GDM1 (cell line): ENCODE data around the gene PCBD1.

Experiments
- DNase-seq: peaks from one replicate; lab custom pipeline; 2025; lab: John Stamatoyannopoulos, UW

PCBD1 gene

DNA sequence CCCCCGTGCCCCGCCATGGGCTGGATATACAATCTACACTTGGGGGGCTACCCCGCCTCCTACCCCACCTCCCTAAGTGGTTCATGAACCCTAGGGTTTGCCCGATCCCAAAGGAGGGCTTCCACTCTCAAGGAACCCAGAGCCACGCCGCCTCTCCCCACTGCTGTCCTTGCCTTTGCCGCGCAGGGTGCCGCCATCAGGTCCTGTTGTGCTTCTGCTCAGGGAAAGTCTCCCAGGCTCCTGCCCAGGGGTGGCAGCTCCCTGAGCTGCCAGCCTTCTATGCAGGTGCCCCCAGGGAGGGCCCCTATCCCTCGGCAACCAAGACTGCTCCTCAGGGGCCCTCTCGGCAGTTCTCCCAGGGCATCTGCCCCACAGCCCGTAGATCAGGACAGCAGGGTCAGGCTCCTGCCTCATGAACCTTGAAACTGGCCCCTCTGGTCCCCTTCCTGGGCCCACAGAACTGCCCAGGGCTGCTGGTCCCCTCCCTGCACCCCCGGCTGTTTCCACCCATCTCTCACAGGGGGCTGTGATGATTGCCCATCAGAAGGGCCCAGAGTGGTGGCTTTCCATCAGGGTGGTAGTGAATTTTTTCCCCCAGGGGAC is 13.0 kb upstream of the PCBD1 start:
- DNase-seq, result no peak

DNA sequence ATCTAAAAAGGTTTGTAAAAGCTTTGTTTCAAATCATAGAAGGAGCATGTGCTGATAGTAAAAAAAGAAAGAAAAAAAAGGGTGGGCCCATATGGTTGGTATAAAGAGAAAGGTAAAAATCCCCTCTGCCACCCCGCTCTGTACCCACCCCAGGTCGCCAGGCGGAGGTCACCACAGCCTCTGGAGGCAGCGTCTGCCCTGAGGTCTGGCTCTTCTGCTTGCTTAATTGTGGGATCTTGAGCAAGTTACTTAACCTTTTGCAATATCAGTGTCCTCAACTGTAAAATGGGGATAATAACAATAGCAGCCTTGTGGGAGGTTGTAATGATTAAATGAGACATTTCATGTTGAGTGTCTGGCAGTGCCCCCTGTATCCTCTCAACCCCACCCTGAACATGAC is 10.7 kb upstream of the PCBD1 start:
- no peak for DNase-seq

DNA sequence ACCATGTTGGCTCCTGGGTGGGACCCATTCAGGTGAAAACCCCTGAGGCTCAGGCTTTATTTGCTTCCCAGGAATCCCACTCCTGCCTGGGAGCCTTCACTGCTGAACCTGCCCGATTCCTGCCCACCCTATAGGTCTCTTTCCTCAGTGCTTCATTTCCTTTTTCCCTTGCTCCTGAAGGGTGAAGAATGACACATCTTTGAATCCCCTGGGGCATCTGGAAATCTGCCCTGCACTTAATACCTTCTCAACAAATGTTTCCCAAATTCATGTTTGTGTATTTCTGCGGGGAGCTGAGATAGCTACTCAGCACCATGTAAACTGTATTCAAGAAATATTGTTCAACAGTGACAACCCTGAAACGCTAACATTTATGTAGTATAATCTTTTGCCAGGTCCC is 10.3 kb upstream of the PCBD1 start:
- no peak for DNase-seq

DNA sequence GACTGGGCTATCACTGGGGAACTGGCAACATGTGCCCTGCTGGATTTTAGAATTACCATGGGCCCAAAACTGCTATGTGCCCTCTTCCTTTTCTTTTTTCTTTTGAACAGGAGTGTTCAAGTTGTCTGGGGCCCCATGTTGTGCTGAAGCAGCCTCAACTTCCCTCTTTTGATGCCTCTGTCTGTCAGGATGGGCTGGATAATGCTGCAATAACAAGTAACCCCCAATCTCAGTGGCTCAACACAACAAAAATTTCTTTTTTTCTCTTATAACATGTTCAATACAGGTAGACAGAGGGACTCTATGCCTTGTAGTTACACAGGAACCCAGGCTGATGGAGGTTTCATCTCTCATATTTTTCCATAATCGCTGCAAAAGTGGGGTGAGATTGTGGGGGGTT is 8.2 kb upstream of the PCBD1 start:
- DNase-seq, result no peak

DNA sequence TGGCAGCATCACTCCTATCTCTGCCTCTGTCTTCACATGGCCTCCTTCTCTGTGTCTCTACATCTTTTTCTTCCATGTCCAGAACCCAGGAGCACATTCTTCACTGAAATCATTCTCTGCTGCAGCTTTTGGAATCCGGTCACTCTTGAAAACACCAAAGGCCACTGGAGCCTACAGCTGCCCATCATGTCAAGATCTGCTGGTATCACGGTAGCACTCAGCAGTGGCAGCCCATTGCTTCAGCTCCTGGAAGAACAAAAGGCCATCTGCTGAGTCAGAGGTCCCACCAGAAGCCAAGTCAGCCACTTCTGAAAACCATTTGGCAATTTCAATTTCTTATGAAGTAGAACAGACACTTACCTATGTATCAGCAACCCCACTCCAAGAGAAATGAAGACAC is 6.1 kb upstream of the PCBD1 start:
- no peak for DNase-seq

DNA sequence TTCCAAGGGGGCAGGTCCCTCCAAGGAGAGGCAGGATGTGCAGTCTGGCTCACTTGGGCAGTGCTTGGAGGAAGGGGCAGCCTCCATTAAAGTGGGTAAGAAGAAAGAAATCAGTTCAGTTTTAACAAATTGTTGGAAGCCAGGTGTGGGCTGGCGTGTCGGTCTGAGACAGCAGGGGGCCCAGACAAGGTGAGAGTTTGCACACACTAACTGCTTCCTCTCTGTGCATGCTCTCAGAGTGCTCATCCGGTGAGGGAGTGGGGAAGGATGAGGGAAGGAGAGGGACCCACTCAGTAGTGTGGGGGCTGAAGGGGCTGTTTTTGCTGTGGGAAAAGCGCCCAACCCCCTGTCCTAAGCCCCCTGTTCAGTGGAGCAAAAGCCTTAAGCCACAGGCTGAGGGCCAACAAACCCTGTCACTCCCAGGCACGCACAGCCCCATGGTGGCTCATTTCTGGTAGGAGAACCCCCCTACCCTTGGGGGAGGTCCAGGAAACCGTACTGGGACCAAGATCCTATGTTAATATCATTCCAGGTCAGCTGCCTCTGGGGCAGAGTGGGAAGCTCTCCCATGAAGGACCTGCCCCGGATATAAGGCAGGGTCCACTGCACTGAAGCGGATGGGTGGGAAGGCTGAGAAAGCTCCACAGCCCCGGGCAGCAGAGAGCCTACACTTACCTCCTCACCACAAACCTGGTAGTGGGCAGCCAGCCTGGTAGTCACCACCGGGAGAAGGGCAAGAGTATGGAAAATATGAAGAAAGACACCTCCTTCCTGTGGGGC is 5.1 kb upstream of the PCBD1 start:
- no peak for DNase-seq

DNA sequence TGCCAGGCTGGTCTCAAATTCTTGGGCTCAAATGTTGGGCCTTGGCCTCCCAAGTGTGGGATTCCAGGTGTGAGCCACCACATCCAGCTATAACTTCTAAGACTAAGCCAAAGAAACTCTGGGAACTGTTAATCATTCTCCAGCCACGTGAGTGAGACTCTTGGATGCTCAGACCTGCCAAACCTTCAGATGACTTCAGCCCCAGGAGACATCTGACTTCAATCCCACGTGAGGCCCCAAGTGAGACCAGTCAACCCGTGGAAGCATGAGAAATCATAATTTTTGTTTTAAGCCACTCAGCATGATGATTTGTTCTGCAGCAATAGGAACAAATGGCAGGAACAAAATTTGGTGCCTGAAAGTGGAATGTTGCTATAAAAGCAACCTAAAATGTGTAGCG is 4.3 kb upstream of the PCBD1 start:
- no peak for DNase-seq

DNA sequence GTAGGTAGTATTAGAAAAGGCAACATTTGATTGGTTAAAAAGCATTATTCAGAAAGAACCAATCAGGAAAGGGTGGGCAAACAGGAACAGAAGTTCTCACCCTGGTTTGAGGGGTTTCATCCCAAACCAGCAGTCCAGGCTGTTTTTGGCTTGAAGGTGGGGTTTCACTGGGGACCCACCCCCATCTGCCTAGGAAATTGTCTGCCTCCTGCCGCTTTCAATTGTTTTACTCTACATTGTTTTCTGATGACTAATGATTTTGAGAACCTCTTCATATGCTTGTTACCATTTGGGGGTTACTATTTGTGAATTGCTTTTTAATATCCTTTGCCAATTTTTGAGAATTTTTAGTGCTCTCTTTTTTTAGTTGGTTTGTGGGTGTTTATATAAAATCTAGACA is 3.3 kb upstream of the PCBD1 start:
- DNase-seq, result no peak

DNA sequence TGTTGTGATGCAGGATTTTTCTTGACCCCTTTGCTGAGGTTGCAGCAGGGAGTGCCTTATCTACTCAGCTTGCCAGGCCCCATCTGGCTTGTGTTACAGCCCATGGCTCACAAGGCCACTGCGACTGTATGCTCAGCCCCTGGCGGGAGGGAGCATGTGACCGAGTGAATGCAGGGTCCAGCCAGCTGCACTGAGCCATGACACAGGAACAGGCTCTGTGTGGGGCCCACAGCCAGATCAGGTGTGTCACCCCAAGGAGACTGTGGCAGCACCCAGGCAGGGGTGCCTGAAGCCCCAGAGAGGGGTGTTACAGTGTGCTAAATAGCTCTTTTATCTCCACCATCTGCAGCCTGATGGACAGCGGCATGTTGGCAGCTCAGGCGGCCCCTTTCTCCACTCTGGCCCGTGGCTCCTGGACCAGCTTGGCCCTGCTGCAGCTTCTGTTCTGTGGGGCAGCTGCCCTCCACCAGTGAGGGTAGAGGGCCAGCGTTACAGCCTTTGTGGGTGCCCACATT is 2.6 kb upstream of the PCBD1 start:
- DNase-seq, result no peak

DNA sequence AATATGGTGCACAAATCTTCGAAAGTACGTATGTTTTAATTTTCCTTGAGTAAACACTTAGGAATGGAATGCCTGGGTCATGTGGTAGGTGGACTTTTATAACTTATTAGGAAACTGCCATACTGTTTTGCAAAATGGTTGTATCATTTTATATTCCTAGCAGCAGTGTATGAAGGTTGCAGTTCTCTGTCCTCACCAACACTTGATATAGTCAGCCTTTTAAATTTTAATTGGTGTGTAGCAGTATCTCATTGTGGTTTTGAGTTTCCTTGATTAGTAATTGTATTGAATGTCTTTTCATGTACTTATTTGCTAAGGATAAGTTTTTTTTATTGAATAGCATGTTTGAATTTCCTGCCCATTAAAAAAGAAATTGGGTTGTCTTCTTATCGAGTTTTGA is 926 bp upstream of the PCBD1 start:
- DNase-seq, result no peak

DNA sequence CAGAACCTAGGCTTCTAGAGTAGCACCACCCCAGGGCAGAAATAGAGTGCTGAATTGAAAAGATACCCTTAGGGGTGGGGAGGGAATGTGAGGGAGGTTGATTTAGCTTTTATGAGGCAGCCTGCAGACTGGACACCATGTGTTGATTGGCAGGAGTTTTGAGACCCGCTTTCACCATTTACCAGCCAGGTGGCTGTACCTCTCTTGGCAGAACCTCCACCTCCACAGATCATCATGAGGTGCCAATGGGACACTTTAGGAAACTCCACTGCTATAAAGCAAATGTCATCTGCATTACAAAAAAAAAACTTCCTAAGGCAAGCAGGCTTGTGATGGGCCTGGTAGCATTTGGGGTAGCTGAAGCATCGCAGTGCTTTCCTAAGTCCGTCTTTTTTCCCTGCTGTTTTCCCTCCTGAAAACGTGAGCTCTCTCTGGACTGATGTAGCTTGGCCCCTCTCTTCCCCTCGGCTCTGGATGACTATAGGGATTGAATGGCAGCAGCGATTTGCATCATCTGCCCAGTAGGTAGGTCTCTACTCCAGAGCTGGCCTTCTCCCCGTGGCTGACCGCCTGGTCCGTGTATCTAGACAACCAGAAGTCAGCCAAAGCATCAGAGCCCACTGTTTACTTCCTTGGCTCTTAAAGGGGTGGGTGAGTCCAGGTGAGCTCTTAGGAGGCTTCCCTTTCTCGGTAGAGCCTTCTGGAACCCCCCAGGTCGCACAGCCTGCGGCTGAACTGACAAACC is 1.3 kb downstream of the PCBD1 start:
- no peak for DNase-seq

DNA sequence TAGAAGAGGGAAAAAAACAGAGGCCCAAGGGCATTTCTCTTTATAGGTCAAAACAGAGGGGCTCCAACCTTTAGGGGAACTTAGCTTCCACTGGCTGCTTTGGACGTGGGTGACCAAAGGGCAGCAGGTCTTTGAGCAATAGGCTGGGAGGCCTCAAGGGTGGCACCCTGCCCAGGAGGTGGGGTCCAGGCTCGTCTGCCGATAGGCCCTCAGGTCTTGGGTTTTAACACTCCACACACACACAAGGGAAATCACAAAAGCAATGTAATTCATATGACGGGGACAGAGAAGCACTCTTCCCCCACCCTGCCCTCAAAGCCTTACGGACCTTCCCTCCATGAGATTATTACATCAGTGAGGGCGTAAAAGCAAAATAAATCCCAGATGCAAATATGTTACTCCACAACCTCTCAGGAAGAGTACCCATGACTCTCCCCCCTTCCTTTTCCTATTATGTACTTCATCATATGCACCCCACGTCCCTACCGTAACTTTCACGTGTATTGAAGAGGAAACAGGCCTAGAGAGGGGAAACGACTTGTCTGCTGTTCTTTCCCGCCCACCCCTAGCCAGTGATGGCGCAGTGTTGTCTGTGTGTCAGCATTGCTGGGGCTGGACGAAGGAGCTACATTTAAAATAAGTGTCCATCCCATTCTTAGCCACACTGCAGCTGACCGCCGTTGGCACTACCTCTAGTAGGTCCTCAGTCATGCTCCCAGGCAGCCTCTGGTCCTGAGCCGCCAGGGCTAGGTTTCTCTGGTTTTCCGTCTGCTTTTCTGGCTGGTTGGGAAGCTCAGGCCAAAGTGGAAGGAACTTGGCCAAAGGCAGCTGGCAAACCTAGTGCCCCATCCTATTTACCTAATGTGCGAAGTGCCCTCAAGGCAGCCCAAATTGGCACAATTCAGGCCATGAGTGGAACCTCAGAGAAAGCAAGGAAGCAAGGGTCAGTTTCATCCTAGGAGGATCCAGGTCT is 2.1 kb downstream of the PCBD1 start:
- no peak for DNase-seq

DNA sequence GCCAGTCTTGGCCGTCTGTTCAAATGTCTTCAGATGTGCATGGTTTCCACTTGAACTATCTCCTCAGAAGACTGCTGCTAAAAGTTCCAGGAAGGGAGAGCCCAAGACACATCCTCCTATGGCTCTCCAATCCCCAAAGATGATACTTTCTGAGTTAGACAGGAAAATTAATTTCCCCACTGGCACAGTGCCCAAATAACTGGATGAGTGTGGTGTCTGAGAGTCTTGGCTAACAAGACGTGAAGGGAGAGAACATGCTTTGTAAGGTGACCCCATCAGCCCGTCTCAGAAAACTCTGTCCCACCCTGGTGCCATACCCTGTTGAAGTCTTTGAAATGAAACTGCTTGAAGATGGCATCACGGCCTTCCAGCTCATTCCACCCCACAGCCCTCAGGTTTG is 2.9 kb downstream of the PCBD1 start:
- DNase-seq, result no peak

DNA sequence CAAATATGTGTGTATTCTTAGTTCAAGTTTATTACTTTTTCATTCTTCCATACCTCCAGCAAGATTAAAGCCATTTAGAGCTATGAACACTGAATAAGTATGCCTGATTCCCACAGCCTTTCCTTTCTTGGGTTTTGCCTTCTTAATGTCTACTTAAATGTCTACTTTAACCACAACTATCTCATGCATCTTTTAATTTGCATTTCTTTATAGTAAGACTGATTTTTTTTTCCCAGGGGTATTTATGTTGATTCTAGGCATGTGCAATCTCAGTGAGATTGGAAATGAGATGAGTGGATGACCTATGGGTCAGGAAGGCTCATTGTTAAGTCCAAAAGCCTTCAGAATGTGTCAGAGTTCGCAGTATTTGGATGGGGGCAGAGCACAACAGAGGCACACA is 3.6 kb downstream of the PCBD1 start:
- no peak for DNase-seq

DNA sequence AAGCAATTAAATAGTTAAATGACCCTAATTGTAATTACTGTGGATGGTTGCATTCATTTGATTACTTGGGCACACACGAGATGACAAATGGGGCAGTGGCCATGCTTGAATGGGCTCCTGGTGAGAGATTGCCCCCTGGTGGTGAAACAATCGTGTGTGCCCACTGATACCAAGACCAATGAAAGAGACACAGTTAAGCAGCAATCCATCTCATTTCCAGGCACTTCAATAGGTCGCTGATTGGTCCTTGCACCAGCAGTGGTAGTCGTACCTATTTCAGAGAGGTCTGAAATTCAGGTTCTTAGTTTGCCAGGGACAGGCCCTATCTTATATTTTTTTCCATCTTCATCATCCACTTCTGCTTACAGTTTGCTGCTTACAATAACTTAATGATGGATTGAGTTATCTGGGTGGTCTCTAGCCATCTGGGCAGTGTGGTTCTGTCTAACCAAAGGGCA is 8.3 kb downstream of the PCBD1 start:
- peak; percentile 68 for DNase-seq

DNA sequence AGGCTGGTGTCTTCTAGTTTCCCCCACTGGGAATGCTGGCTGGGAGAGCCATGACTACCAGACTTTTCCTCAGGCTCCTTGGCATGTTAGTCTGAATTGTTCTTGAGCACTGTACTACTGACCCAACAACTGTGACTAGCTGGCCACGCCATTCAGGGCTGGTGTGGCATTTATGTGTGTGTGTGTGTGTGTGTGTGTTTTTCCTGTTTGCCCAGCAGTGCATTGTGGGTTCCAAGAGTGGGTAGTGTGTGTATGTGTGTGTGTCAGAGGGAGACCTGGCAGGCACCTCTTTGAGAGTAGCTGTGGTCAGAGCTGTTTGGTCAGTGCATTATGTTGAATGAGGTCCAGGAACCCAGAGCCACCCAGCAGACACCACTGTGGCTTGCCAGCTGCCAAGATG is 9.2 kb downstream of the PCBD1 start:
- no peak for DNase-seq

DNA sequence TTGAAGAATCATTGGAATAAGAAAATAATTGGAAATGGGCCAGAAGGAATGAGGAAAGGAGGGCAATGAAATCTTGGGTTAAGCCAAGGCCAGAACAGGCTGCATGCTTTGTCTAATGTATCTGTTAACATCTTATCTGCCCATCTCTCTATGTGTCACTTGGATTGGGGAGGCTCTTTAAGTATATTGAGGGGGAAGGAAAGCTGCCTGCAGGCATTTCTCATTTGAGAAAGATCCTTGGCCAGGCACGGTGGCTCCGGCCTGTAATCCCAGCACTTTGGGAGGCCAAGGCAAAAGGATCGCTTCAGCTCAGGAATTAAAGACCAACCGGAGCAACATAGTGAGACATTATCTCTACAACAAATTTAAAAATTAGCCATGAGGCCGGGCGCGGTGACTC is 14.3 kb downstream of the PCBD1 start:
- no peak for DNase-seq

DNA sequence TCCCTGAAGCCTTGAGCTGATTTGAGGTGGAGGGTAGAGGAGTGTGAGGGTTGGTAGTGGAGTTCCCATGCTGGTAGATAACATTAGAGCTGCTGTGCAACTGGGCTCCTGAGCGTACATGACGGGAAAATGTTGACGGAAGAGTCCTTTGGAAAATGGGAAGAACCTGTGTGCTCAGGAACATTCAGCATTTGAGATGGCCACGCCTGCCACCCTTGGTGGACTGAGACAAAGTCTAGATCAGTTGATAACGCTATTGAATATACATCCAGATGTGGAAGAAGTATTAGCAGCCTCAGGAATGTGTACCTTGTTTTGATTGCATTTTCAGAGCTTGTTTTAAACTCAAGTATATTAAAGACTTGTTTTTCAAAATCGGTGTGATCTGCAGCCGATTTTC is 16.1 kb downstream of the PCBD1 start:
- DNase-seq, result no peak

DNA sequence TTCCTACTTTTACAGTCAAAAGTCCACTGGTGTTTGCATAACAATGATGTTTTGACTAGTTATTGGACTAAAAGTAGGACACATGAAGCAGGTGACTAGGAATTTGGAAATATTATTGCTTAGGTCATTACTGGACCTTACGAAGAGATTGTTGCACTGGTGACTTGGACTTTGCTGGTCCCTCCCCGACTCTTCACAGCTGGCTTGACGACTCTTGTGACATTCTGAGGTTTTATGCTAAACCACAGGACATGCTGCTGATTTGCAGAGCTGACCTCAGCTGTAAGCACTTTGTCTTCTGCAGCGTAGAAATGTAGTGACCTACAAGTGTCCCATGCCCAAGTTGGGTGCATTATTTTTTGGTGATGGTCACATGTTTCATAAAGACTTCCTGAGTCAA is 21.9 kb downstream of the PCBD1 start:
- DNase-seq, result no peak

DNA sequence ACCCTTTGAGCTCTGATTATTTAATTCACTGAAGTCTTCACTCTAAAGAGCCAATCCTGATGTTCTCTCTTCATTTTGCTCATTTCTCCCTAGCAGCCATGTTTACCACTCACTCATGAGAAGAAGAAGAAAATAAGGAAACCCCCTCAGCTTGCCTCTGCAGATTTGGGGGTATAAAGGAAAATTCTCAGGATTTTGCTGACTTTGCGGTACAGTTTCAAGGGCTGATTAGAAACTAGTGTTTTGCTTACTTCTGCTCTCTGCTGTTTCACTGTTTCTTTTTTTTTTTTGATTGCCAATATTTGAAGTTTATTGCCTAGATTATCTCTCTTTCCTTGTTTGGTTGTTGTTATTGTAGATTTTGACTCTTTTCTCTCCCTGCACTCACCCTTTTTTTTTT is 23.4 kb downstream of the PCBD1 start:
- DNase-seq, result no peak

DNA sequence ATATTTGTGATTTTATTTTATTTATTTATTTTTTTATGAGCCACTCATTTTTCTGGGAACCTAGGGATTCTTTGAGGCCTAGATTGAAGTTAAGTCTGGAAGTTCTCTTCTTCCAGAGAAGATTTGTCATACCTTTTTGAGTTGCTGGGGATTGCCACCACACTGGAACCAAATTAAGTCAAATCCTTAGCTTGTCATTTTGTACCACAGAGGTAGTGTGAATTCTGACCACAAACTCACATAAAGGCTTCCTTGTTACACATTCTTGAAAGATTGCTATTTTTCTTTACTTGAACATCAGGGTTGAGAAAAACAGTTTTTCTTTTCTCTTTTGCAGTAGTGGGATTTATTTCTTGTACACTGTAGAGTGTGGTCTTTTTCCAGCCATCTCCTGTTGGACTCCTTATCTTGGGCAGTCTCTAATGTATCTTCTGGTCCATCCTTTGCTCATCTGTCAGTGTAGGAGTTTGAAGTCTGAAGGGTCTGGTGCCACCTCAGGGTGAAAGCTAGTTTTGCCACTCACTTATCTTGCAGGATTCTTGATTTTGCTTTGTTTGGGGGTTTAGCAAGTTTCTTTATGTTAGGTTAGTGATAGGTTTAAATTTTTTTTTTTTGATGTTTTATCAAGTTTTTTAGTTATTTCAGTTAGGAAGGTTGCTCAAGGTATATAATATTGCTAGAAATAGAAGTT is 24.8 kb downstream of the PCBD1 start:
- no peak for DNase-seq
